Measurements from ENCODE around the gene HECTD1.

GRCh38 chr14:31194095-31194494 is 13.5 kb downstream of the HECTD1 start:
- TF ChIP-seq, protein P1, sequence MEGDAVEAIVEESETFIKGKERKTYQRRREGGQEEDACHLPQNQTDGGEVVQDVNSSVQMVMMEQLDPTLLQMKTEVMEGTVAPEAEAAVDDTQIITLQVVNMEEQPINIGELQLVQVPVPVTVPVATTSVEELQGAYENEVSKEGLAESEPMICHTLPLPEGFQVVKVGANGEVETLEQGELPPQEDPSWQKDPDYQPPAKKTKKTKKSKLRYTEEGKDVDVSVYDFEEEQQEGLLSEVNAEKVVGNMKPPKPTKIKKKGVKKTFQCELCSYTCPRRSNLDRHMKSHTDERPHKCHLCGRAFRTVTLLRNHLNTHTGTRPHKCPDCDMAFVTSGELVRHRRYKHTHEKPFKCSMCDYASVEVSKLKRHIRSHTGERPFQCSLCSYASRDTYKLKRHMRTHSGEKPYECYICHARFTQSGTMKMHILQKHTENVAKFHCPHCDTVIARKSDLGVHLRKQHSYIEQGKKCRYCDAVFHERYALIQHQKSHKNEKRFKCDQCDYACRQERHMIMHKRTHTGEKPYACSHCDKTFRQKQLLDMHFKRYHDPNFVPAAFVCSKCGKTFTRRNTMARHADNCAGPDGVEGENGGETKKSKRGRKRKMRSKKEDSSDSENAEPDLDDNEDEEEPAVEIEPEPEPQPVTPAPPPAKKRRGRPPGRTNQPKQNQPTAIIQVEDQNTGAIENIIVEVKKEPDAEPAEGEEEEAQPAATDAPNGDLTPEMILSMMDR (IDR thresholded peaks at IDR 0.05), result no peak
- TF ChIP-seq FOXM1 (IDR thresholded peaks at IDR 0.05; ENCODE audit: low read depth) (no peak), POLR2AphosphoS5 (IDR thresholded peaks at IDR 0.05; ENCODE audit: low read depth, low read length) (no peak), SIN3A (IDR thresholded peaks at IDR 0.05; ENCODE audit: borderline replicate concordance, low read depth, low read length) (no peak)
